K562 (cell line): ENCODE data around the gene RPS6KA6. TPM values are rescaled to one million over a fixed set of nuclear protein-coding genes. Genes with fewer than 3 reads are reported as not detected.

Experiments used
- ATAC-seq: fragments of 200-7000 bp; cut with Tn5 transposase; 3 replicates; pipeline ENCODE4 v1.9.1; 2020; ENCODE audit warnings: moderate library complexity
- BruUV-seq: library from RNA; stranded (reverse); fragments of 400-500 nt; replicated peaks from 2 replicates; lab custom pipeline; 2021; lab: Mats Ljungman, UMichigan
- CTCF ChIA-PET: fragments of 300-600 bp; formaldehyde crosslinking; extraction: SDS; loops from one replicate; lab custom pipeline; 2021; ENCODE audit warnings: low intra/inter-chr PET ratio; lab: Yijun Ruan, JAX
- POLR2A ChIA-PET: fragments of 300-600, 350-650 bp; sonication (Branson Sonifier 250); formaldehyde crosslinking; extraction: SDS; loops from one replicate; lab custom pipeline; 2021; ENCODE audit warnings: antibody characterized with exemption, inconsistent platforms; lab: Yijun Ruan, JAX
- DNase-seq, 4 experiments: peaks; one replicate each; pipeline versions ENCODE4 v3.0.0 to v3.0.0-alpha.2; 2011 to 2018; ENCODE audit warnings: low spot score in 3 of 4, mixed read lengths in 3 of 4; ENCODE audit errors: extremely low read depth in 1 of 4
- FAIRE-seq: peaks from 2 replicates; lab custom pipeline; 2011; peaks lifted over from hg19 to GRCh38; lab: Jason Lieb, UNC
- H2AFZ ChIP-seq: 2 replicates; pipeline ENCODE4 v1.6.0; 2011; ENCODE audit warnings: low read depth, low read length, control low read depth, inconsistent platforms
- H3K27ac ChIP-seq: fragments of 200-600 bp; 3 replicates; pipeline ENCODE4 v1.8.0; 2011; ENCODE audit warnings: low read depth, mild to moderate bottlenecking, control low read depth, inconsistent platforms, low read length, moderate library complexity, mixed read lengths; ENCODE audit errors: extremely low read depth
- H3K27me3 ChIP-seq, 2 experiments: fragments of 300-600 bp in 1 of 2; 2 replicates in 1 of 2; 3 replicates in 1 of 2; pipeline versions ENCODE4 v1.6.0 to v1.8.0; 2011; ENCODE audit warnings: inconsistent platforms in 2 of 2, low read length in 2 of 2, mild to moderate bottlenecking in 1 of 2, mixed read lengths in 1 of 2, moderate library complexity in 1 of 2; ENCODE audit not compliant: control insufficient read depth in 2 of 2, insufficient read depth in 2 of 2
- H3K36me3 ChIP-seq: fragments of 300-600 bp; 3 replicates; pipeline ENCODE4 v1.8.0; 2011; ENCODE audit warnings: mild to moderate bottlenecking, low read length, inconsistent platforms; ENCODE audit not compliant: control insufficient read depth, insufficient read depth
- H3K4me1 ChIP-seq, 2 experiments: fragments of 200-600 bp in 1 of 2; replicated peaks in 1 of 2; 2 replicates in 1 of 2; 3 replicates in 1 of 2; pipeline versions ENCODE4 v1.5.1 to v1.8.0; 2011; ENCODE audit warnings: inconsistent platforms in 2 of 2, low read length in 2 of 2, mild to moderate bottlenecking in 1 of 2, mixed read lengths in 1 of 2, moderate library complexity in 1 of 2; ENCODE audit not compliant: control insufficient read depth in 2 of 2, insufficient read depth in 2 of 2
- H3K4me2 ChIP-seq: 2 replicates; pipeline ENCODE4 v1.6.1; 2011; ENCODE audit warnings: low read length, control low read depth, inconsistent platforms, mixed read lengths; ENCODE audit not compliant: insufficient read depth
- H3K4me3 ChIP-seq: fragments of 200-600 bp; sonication (generic), shearing (Covaris generic); 2 replicates; pipeline ENCODE4 v1.5.1; 2016; ENCODE audit warnings: control low read depth, inconsistent platforms
- H3K79me2 ChIP-seq: fragments of 200-600 bp; 3 replicates; pipeline ENCODE4 v1.8.0; 2011; ENCODE audit warnings: low read length, inconsistent platforms; ENCODE audit not compliant: control insufficient read depth, insufficient read depth
- H3K9ac ChIP-seq, 2 experiments: 2 replicates each; pipeline versions ENCODE4 v1.6.0 to v1.6.1; 2011; ENCODE audit warnings: low read depth in 2 of 2, low read length in 2 of 2, control low read depth in 1 of 2, inconsistent platforms in 1 of 2, mild to moderate bottlenecking in 1 of 2, mixed read lengths in 1 of 2; ENCODE audit not compliant: insufficient read depth in 1 of 2
- H3K9me1 ChIP-seq: one replicate; pipeline ENCODE4 v1.6.0; 2011; ENCODE audit warnings: inconsistent platforms, mild to moderate bottlenecking, low read length, moderate library complexity; ENCODE audit not compliant: control insufficient read depth, insufficient read depth
- H3K9me3 ChIP-seq: replicated peaks from 2 replicates; pipeline ENCODE4 v1.5.1; 2011; ENCODE audit warnings: low read depth, low read length, inconsistent platforms; ENCODE audit not compliant: control insufficient read depth, insufficient read depth
- H4K20me1 ChIP-seq: replicated peaks from 2 replicates; pipeline ENCODE4 v1.6.1; 2011; ENCODE audit warnings: low read length, inconsistent platforms, mixed read lengths; ENCODE audit not compliant: control insufficient read depth, insufficient read depth
- BACH1 ChIP-seq: fragments of 200-800 bp; sonication (Bioruptor generic); IDR thresholded peaks from 2 replicates; pipeline ENCODE4 v1.6.1; 2016; ENCODE audit warnings: missing genetic modification characterization, missing compliant biosample characterization
- DMBX1 ChIP-seq: fragments of 250-450 bp; sonication (Bioruptor Pico); IDR thresholded peaks from 2 replicates; pipeline ENCODE4 v1.8.0; 2022; ENCODE audit warnings: inconsistent platforms, mild to moderate bottlenecking, moderate library complexity, borderline replicate concordance
- FOXA1 ChIP-seq: fragments of 450-650 bp; IDR thresholded peaks from 2 replicates; pipeline ENCODE4 v1.6.1; 2016; ENCODE audit warnings: mild to moderate bottlenecking, borderline replicate concordance
- FOXK1 ChIP-seq: sonication (generic); formaldehyde crosslinking; IDR thresholded peaks from 2 replicates; pipeline ENCODE4 v1.8.0; 2022; ENCODE audit warnings: missing genetic modification reagents, mild to moderate bottlenecking, borderline replicate concordance
- KDM1A ChIP-seq, 2 experiments: fragments of 450-650 bp; IDR thresholded peaks; 2 replicates each; pipeline ENCODE4 v1.6.1; 2016; ENCODE audit warnings: mild to moderate bottlenecking in 2 of 2
- MEF2A ChIP-seq: IDR thresholded peaks from 2 replicates; pipeline ENCODE4 v1.6.1; 2011; ENCODE audit warnings: low read depth, mild to moderate bottlenecking, low read length, moderate library complexity; ENCODE audit not compliant: control insufficient read depth
- MYBL2 ChIP-seq, 2 experiments: fragments of 450-650 bp in 1 of 2; sonication (generic) in 1 of 2; formaldehyde crosslinking in 1 of 2; IDR thresholded peaks; 2 replicates each; pipeline versions ENCODE4 v1.6.1 to v1.8.1; 2017 to 2022; ENCODE audit warnings: borderline replicate concordance in 1 of 2, inconsistent platforms in 1 of 2, low read depth in 1 of 2, mild to moderate bottlenecking in 1 of 2, missing genetic modification reagents in 1 of 2, moderate library complexity in 1 of 2
- ZNF121 ChIP-seq: sonication (generic); formaldehyde crosslinking; conservative IDR thresholded peaks from 2 replicates; pipeline ENCODE4 v1.8.0; 2022; ENCODE audit warnings: missing genetic modification reagents
- ZNF274 ChIP-seq: IDR thresholded peaks from 2 replicates; pipeline ENCODE4 v1.6.1; 2011; ENCODE audit warnings: low read depth, mild to moderate bottlenecking, low read length, moderate library complexity, borderline replicate concordance
- ZNF311 ChIP-seq: fragments of 250-450 bp; sonication (Bioruptor Pico); IDR thresholded peaks from 2 replicates; pipeline ENCODE4 v1.4.0; 2020; ENCODE audit warnings: mild to moderate bottlenecking, moderate library complexity
- ZNF316 ChIP-seq: fragments of 450-650 bp; IDR thresholded peaks from 2 replicates; pipeline ENCODE4 v1.6.1; 2016
- ZNF436 ChIP-seq: fragments of 250-450, 450-650 bp; sonication (Bioruptor Pico); formaldehyde crosslinking; IDR thresholded peaks from 2 replicates; pipeline ENCODE4 v1.7.0; 2020; ENCODE audit warnings: mild to moderate bottlenecking
- ZSCAN32 ChIP-seq: fragments of 450-650 bp; formaldehyde crosslinking; IDR thresholded peaks from 2 replicates; pipeline ENCODE4 v1.4.0; 2020; ENCODE audit warnings: mild to moderate bottlenecking, moderate library complexity
- WGBS: fragments of 100-300 bp; shearing (Covaris generic); methylation state at CpG from one replicate; pipeline ENCODE4 v1.1.6; 2016; ENCODE audit warnings: low coverage, mixed read lengths; ENCODE audit not compliant: insufficient coverage; ENCODE audit errors: missing lambda C conversion rate; 5-methylcytosine and 5-hydroxymethylcytosine counted together
- in situ Hi-C: fragments of 300-500 bp; cut with MboI; formaldehyde crosslinking; loops from 4 replicates; pipeline ENCODE4 v1.15.0; 2018; ENCODE audit warnings: inconsistent platforms, mixed read lengths
- intact Hi-C: fragments of 100-400 bp; cut with micrococcal nuclease; formaldehyde crosslinking; loops from 2 replicates; pipeline ENCODE4 v1.14.2; 2022
- polyA plus RNA-seq, 8 experiments: library from polyadenylated mRNA; depleted of rRNA in 4 of 8; stranded (reverse) in 5 of 8; unstranded in 3 of 8; fragments of >200 nt; fragmentation: Nextera tagmentation in 2 of 8; fragmentation: Illumina TruSeq in 1 of 8; extraction: Ambion mirVana in 2 of 8; extraction: Trizol in 1 of 8; gene quantifications; 2 replicates each; pipeline versions ENCODE4 v1.2.1 to v1.2.3, GENCODE V29; 2011 to 2014; ENCODE audit warnings: inconsistent platforms in 1 of 8, missing spikeins in 1 of 8
- total RNA-seq, 7 experiments: library from RNA; depleted of rRNA in 6 of 7; stranded (reverse); fragments of >200 nt in 6 of 7; fragmentation: Illumina TruSeq in 2 of 7; extraction: Trizol in 2 of 7; gene quantifications; 2 replicates each; pipeline versions ENCODE4 v1.2.1 to v1.2.3, GENCODE V29; 2011 to 2021; ENCODE audit warnings: low replicate concordance in 1 of 7
- TF ChIP-seq, protein P1 (sequence below): fragments of 450-650 bp; formaldehyde crosslinking; IDR thresholded peaks from 2 replicates; pipeline ENCODE4 v1.4.0; 2020; ENCODE audit warnings: mild to moderate bottlenecking
- TF ChIP-seq, protein P2 (sequence below): fragments of 250-450 bp; sonication (Bioruptor Pico); IDR thresholded peaks from 2 replicates; pipeline ENCODE4 v1.8.0; 2022; ENCODE audit warnings: inconsistent platforms
- TF ChIP-seq, protein P3 (sequence below): fragments of 450-650 bp; IDR thresholded peaks from 2 replicates; pipeline ENCODE4 v1.6.1; 2018; ENCODE audit warnings: mild to moderate bottlenecking, low read depth; ENCODE audit not compliant: partially characterized antibody
- TF ChIP-seq, protein P4 (sequence below): sonication (generic); formaldehyde crosslinking; IDR thresholded peaks from 2 replicates; pipeline ENCODE4 v1.8.1; 2023; ENCODE audit warnings: mild to moderate bottlenecking, missing genetic modification reagents

The RPS6KA6 gene
- total and polyA plus RNA-seq, 9 of the 15 experiments (the other 6 are each of a cell fraction or from before 2014, with no cell fraction given) = 0.11 TPM; not detected in 8

DNA sequence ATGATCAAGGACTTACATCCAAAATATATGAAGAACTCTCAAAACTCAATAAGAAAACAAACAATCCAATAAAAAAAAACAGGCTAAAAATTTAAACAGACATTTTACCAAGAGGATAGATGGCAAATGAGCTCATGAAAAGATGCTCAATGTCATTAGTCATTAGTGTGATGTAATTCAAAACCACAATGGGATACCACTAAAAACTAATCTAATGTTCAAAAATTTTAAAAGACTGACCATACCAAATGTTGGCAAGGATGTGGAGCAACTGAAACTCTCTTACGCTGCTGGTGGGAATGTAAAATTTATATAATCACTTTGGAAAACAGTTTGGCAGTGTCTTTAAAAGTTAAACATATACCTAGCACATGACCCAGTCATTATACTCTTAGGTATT, 43.7 kb downstream of the RPS6KA6 start:
- POLR2A ChIA-PET = no interaction called here
- no TSS peak for BruUV-seq
- 0% methylated on average over 1 of the region's 1 CpG for WGBS

More for the DNA sequence above, 43.7 kb downstream of the RPS6KA6 start:
- Histone ChIP-seq H3K9ac (no peak overlapping the region), H3K4me1 (no peaks in the 10 kb centered on the region), H3K27ac (no peak overlapping the region), H2AFZ (no peak overlapping the region), H3K36me3 (no peaks in the 10 kb centered on the region), H4K20me1 (no peaks in the 10 kb centered on the region), H3K9me3 (no peaks in the 10 kb centered on the region), H3K27me3 (no peaks in the 10 kb centered on the region), H3K4me3 (no peak overlapping the region), H3K79me2 (no peaks in the 10 kb centered on the region), H3K9me1 (no peaks in the 10 kb centered on the region), H3K4me2 (no peak overlapping the region)
- in situ Hi-C loops = no loop called here
- FAIRE-seq = no peak
- TF ChIP-seq, protein P1, sequence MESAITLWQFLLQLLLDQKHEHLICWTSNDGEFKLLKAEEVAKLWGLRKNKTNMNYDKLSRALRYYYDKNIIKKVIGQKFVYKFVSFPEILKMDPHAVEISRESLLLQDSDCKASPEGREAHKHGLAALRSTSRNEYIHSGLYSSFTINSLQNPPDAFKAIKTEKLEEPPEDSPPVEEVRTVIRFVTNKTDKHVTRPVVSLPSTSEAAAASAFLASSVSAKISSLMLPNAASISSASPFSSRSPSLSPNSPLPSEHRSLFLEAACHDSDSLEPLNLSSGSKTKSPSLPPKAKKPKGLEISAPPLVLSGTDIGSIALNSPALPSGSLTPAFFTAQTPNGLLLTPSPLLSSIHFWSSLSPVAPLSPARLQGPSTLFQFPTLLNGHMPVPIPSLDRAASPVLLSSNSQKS (CRISPR knock-in tag) = no peak
- no peak for TF ChIP-seq ZNF274
- no peak for TF ChIP-seq FOXA1
- TF ChIP-seq MEF2A = no peak
- TF ChIP-seq FOXK1 (CRISPR knock-in tag) = no peak
- TF ChIP-seq BACH1 (tag) = no peak
- TF ChIP-seq MYBL2 (IDR thresholded peaks at IDR 0.05; ENCODE audit: low read depth) = no peak
- TF ChIP-seq MYBL2 (CRISPR knock-in tag; IDR thresholded peaks at IDR 0.05; ENCODE audit: borderline replicate concordance) = no peak
- no peak for TF ChIP-seq ZNF316
- TF ChIP-seq DMBX1 (CRISPR knock-in tag) = no peak
- TF ChIP-seq, protein P2, sequence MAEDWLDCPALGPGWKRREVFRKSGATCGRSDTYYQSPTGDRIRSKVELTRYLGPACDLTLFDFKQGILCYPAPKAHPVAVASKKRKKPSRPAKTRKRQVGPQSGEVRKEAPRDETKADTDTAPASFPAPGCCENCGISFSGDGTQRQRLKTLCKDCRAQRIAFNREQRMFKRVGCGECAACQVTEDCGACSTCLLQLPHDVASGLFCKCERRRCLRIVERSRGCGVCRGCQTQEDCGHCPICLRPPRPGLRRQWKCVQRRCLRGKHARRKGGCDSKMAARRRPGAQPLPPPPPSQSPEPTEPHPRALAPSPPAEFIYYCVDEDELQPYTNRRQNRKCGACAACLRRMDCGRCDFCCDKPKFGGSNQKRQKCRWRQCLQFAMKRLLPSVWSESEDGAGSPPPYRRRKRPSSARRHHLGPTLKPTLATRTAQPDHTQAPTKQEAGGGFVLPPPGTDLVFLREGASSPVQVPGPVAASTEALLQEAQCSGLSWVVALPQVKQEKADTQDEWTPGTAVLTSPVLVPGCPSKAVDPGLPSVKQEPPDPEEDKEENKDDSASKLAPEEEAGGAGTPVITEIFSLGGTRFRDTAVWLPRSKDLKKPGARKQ (CRISPR knock-in tag) = no peak
- no peak for TF ChIP-seq ZSCAN32
- no peak for TF ChIP-seq ZNF436
- TF ChIP-seq, protein P3, sequence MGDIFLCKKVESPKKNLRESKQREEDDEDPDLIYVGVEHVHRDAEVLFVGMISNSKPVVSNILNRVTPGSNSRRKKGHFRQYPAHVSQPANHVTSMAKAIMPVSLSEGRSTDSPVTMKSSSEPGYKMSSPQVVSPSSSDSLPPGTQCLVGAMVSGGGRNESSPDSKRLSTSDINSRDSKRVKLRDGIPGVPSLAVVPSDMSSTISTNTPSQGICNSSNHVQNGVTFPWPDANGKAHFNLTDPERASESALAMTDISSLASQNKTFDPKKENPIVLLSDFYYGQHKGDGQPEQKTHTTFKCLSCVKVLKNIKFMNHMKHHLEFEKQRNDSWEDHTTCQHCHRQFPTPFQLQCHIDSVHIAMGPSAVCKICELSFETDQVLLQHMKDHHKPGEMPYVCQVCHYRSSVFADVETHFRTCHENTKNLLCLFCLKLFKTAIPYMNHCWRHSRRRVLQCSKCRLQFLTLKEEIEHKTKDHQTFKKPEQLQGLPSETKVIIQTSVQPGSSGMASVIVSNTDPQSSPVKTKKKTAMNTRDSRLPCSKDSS = no peak
- TF ChIP-seq, protein P4, sequence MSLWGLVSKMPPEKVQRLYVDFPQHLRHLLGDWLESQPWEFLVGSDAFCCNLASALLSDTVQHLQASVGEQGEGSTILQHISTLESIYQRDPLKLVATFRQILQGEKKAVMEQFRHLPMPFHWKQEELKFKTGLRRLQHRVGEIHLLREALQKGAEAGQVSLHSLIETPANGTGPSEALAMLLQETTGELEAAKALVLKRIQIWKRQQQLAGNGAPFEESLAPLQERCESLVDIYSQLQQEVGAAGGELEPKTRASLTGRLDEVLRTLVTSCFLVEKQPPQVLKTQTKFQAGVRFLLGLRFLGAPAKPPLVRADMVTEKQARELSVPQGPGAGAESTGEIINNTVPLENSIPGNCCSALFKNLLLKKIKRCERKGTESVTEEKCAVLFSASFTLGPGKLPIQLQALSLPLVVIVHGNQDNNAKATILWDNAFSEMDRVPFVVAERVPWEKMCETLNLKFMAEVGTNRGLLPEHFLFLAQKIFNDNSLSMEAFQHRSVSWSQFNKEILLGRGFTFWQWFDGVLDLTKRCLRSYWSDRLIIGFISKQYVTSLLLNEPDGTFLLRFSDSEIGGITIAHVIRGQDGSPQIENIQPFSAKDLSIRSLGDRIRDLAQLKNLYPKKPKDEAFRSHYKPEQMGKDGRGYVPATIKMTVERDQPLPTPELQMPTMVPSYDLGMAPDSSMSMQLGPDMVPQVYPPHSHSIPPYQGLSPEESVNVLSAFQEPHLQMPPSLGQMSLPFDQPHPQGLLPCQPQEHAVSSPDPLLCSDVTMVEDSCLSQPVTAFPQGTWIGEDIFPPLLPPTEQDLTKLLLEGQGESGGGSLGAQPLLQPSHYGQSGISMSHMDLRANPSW (CRISPR knock-in tag) = no peak
- no peak for TF ChIP-seq ZNF311 (CRISPR knock-in tag)
- no peak for TF ChIP-seq ZNF121 (CRISPR knock-in tag)
- no peak for TF ChIP-seq KDM1A (IDR thresholded peaks at IDR 0.05)
- intact Hi-C loops = no loop called here
- no peak for ATAC-seq
- no peak for DNase-seq
- CTCF ChIA-PET = no interaction called here
